Measurements from ENCODE around the gene CLDN19. TPM values are rescaled to one million over a fixed set of nuclear protein-coding genes. Genes with fewer than 3 reads are reported as not detected.

The CLDN19 gene
- total RNA-seq, 1 donor from 2014 or later, result not detected

DNA sequence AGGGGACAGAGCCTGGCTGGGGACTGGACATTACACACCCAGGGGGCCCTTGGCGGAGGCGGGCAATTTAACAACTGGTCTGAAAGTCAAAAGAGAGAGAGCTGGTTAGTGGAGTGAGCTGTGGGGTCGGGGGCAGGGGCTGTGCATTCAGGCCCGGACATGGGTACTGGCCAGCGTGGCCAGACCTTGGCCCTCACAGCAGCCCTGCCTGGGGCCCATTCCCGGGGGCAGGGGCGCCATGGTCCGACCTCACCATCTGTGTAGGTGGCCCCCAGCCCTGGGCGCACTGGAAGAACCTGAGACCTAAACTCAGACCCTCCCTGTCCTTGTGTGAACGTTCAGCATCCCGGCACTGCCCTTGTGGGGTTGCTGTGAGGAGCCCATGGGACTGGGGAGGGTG, 5.0 kb downstream of the CLDN19 start:
- Histone ChIP-seq H3K4me3 (no peak overlapping the region), H3K27ac (replicated peaks) (no peak overlapping the region), H3K9me3 (replicated peaks) (no peaks in the 10 kb centered on the region), H3K27me3 (ENCODE audit: low read depth) (no peaks in the 10 kb centered on the region), H3K36me3 (no peaks in the 10 kb centered on the region), H3K4me1 (no peaks in the 10 kb centered on the region)
- intact Hi-C loops (cut with micrococcal nuclease), result no loop called here
- no peak for DNase-seq
- TF ChIP-seq, protein P1, sequence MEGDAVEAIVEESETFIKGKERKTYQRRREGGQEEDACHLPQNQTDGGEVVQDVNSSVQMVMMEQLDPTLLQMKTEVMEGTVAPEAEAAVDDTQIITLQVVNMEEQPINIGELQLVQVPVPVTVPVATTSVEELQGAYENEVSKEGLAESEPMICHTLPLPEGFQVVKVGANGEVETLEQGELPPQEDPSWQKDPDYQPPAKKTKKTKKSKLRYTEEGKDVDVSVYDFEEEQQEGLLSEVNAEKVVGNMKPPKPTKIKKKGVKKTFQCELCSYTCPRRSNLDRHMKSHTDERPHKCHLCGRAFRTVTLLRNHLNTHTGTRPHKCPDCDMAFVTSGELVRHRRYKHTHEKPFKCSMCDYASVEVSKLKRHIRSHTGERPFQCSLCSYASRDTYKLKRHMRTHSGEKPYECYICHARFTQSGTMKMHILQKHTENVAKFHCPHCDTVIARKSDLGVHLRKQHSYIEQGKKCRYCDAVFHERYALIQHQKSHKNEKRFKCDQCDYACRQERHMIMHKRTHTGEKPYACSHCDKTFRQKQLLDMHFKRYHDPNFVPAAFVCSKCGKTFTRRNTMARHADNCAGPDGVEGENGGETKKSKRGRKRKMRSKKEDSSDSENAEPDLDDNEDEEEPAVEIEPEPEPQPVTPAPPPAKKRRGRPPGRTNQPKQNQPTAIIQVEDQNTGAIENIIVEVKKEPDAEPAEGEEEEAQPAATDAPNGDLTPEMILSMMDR (IDR thresholded peaks at IDR 0.05; ENCODE audit: borderline replicate concordance), result no peak

DNA sequence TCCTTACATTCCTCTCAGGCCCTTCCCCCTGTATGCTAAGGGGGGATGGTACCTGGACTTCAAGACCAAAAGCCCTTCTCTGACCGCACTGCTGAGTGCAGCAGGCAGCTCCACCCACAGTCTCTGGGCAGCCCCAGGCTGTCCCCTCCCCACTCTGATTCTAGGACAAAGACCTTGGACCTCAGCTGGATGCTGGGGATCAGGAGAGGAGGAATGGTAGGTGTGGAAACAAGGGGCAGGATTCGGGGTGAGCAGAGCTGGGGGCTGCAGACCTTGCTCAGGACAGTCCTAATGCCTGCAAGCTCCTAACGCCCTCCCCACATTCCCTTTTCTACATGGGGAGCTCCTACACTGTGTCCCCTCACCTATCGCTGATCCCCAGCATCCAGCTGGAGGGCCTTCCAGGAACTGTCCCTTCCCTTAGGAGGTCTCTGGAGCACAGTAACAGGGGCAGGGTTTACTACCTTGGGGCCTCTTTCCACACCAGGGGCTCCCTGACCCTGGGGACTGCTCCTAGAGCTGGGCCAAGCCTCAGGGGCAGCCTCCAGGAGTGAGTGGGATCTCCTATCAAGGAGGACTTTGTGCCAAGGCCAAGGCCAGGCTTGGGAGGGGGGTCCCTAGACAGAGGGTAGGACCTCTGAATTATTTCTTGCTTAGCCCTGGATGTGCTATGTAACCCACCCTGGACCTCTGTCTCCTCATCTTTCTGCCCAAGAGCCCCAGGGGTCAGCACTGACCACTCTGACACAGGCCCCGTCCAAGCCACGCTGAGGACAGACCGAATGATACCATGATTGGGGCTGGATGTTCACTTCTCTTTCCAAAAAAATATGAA, 5.6 kb downstream of the CLDN19 start:
- intact Hi-C loops (cut with micrococcal nuclease), result no loop called here
- Histone ChIP-seq H3K4me3 (no peak overlapping the region), H3K9me3 (replicated peaks) (no peaks in the 10 kb centered on the region), H3K4me1 (no peaks in the 10 kb centered on the region), H3K36me3 (no peaks in the 10 kb centered on the region), H3K27ac (replicated peaks) (no peak overlapping the region), H3K27me3 (ENCODE audit: low read depth) (no peaks in the 10 kb centered on the region)
- TF ChIP-seq, protein P1 (IDR thresholded peaks at IDR 0.05; ENCODE audit: borderline replicate concordance), result no peak
- no peak for DNase-seq

DNA sequence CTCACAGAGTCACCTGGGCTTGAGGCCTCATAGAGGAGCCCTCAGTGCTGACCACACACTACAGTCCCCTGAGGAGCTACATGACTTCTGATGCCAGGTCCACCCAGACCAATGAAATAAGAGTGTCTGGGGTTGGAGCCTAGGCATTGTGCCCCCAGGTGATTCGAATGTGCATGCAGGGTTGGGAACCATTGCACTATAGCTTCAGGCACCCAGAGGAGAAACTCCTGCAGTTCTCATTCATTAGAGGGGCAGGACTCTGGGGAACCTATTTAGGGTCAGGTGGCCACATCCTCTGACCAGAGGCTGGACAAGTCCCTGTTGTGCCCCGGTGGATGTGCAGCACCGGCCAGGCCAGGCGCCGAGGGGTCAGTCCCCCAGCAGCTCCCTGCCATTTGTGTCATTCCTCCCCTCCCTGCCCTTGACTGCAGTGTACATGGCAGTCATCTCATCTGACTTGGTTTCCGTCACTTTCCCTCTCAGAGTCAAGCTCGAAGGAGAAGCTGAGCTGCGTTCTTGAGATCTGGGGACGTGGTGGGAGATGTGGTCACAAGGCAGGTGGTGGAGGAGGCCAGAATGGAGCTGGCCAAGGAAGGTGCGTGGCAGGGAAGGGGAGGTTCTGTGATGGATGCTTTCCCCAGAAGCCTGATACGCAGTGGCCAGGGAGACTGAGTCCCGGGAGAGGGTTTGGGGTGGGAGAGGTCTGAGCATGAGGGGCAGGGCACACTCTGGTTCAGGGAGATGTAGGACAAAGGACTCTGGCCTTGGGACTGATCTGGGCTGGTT, 6.4 kb downstream of the CLDN19 start:
- no peaks in the 10 kb centered on the region for H3K9me3 ChIP-seq (replicated peaks)
- H3K4me3 ChIP-seq, result no peak overlapping the region
- no peaks in the 10 kb centered on the region for H3K36me3 ChIP-seq
- TF ChIP-seq, protein P1 (IDR thresholded peaks at IDR 0.05; ENCODE audit: borderline replicate concordance), result no peak
- H3K27ac ChIP-seq (replicated peaks), result no peak overlapping the region
- no peak for DNase-seq
- no peaks in the 10 kb centered on the region for H3K27me3 ChIP-seq (ENCODE audit: low read depth)
- no peaks in the 10 kb centered on the region for H3K4me1 ChIP-seq
- intact Hi-C loops (cut with micrococcal nuclease), result no loop called here

DNA sequence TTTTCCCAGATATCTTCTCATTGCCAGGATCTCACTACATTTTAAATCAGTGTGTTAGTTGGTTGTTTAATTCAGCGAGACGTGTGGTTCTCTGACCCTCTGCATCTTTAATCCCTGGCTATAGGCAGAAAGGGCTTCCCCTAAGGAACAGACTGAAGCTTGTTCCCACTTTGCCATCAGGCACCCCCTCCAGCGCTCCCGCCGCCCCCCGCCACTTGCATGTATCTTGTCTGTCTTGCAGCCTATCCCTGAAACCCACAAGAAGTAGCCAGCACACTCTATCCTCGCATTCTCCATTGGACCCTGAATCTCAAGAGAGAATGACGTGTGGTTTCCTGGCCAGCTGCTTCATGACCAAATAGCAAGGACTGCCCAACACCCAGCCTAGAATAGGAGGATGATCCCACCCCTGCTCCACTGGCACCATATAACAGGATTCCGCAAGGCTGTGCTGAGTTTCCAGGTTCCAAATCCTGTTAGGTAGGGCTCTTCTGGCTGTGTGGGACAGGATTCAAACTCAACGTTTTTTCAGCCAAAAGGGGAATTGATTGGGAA, 7.8 kb downstream of the CLDN19 start:
- Histone ChIP-seq H3K27ac (replicated peaks) (no peak overlapping the region), H3K9me3 (replicated peaks) (no peaks in the 10 kb centered on the region), H3K4me3 (no peak overlapping the region), H3K27me3 (ENCODE audit: low read depth) (no peaks in the 10 kb centered on the region), H3K4me1 (no peaks in the 10 kb centered on the region), H3K36me3 (no peaks in the 10 kb centered on the region)
- TF ChIP-seq, protein P1 (IDR thresholded peaks at IDR 0.05; ENCODE audit: borderline replicate concordance), result no peak
- no peak for DNase-seq
- intact Hi-C loops (cut with micrococcal nuclease), result no loop called here

DNA sequence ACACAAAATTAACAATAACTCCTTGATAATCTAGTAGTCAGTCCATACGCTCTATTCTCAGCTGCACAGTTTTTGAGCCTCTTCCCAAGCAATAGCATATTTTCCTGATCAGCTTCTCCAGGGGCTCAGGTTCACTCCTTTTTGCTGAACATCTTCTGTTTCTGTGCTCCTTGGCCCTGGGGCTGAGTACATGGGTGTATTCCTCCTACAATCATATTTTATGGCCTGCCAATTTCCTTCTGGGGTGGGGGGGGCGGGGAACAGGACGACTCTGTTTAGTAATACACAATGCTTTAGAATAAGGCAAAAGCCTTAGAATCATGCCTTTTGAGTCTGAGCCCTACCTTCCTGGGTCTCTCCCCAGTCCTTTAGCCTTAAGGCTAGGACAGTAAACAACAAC, 8.5 kb downstream of the CLDN19 start:
- Histone ChIP-seq H3K4me1 (no peaks in the 10 kb centered on the region), H3K27ac (replicated peaks) (no peak overlapping the region), H3K9me3 (replicated peaks) (no peaks in the 10 kb centered on the region), H3K4me3 (no peak overlapping the region), H3K36me3 (no peaks in the 10 kb centered on the region), H3K27me3 (ENCODE audit: low read depth) (no peaks in the 10 kb centered on the region)
- TF ChIP-seq, protein P1 (IDR thresholded peaks at IDR 0.05; ENCODE audit: borderline replicate concordance), result no peak
- intact Hi-C loops (cut with micrococcal nuclease), result no loop called here
- DNase-seq, result no peak

Measured in left ventricle myocardium inferior (tissue), 1 donor.